Erythroblast (primary cell): ENCODE data around the gene MSI2.

Experiments used
- GATA1 ChIP-seq: IDR thresholded peaks from 2 replicates; pipeline ENCODE4 v1.6.1; 2011; ENCODE audit warnings: low read depth, mild to moderate bottlenecking, control low read depth, low read length, moderate library complexity
- POLR2A ChIP-seq: IDR thresholded peaks from 2 replicates; pipeline ENCODE4 v1.6.1; 2011; ENCODE audit warnings: mild to moderate bottlenecking, low read length

GRCh38 chr17:57406131-57406980 is 150.0 kb downstream of the MSI2 start:
- TF ChIP-seq POLR2A (no peak), GATA1 (no peak)
